H1 (cell line): ENCODE results near the gene AP2A2. TPM values are rescaled to one million over a fixed set of nuclear protein-coding genes. Genes with fewer than 3 reads are reported as not detected.

ENCODE experiments used
- CTCF ChIA-PET: fragments of 300-600 bp; sonication (Branson Sonifier 250); formaldehyde crosslinking; loops from one replicate; lab custom pipeline; 2021; ENCODE audit not compliant: partially characterized antibody; lab: Charles Lee
- POLR2A ChIA-PET: fragments of 300-600 bp; sonication (Branson Sonifier 250); formaldehyde crosslinking; loops from one replicate; lab custom pipeline; 2021; ENCODE audit warnings: inconsistent platforms; ENCODE audit not compliant: partially characterized antibody; lab: Charles Lee
- DNase-seq, 2 experiments: peaks; one replicate each; pipeline versions ENCODE4 v3.0.0 to v3.0.0-alpha.2; 2010 to 2022; ENCODE audit warnings: low spot score in 2 of 2, low read depth in 1 of 2, mixed read lengths in 1 of 2
- FAIRE-seq: peaks from 2 replicates; lab custom pipeline; 2011; peaks lifted over from hg19 to GRCh38; lab: Jason Lieb, UNC
- H2AFZ ChIP-seq: 2 replicates; pipeline ENCODE4 v1.8.1; 2012; ENCODE audit warnings: low read length, inconsistent platforms
- H2AK5ac ChIP-seq: 2 replicates; pipeline ENCODE4 v1.6.1; 2013; ENCODE audit warnings: low read depth, low read length
- H2BK120ac ChIP-seq: replicated peaks from 2 replicates; pipeline ENCODE3; 2013; ENCODE audit warnings: low read depth, low read length, inconsistent platforms
- H2BK12ac ChIP-seq: 2 replicates; pipeline ENCODE4 v1.6.1; 2013; ENCODE audit warnings: low read depth, low read length
- H2BK15ac ChIP-seq: 2 replicates; pipeline ENCODE4 v1.6.1; 2013; ENCODE audit warnings: low read length
- H2BK20ac ChIP-seq: 2 replicates; pipeline ENCODE4 v1.6.1; 2013; ENCODE audit warnings: low read length
- H2BK5ac ChIP-seq: 2 replicates; pipeline ENCODE4 v1.6.1; 2013; ENCODE audit warnings: low read depth, low read length
- H3K14ac ChIP-seq: 2 replicates; pipeline ENCODE4 v1.6.1; 2013; ENCODE audit warnings: inconsistent platforms; ENCODE audit not compliant: insufficient read length
- H3K18ac ChIP-seq: 2 replicates; pipeline ENCODE4 v1.6.1; 2013; ENCODE audit warnings: low read length; ENCODE audit errors: extremely low read depth
- H3K23ac ChIP-seq: 2 replicates; pipeline ENCODE4 v1.6.1; 2013; ENCODE audit warnings: inconsistent platforms; ENCODE audit not compliant: insufficient read length
- H3K23me2 ChIP-seq: 2 replicates; pipeline ENCODE4 v1.6.1; 2013; ENCODE audit warnings: low read depth, low read length
- H3K27ac ChIP-seq: 2 replicates; pipeline ENCODE4 v1.6.1; 2011; ENCODE audit warnings: low read depth, low read length, inconsistent platforms
- H3K27me3 ChIP-seq, 4 experiments: replicated peaks in 1 of 4; 1 replicate in 1 of 4; 2 replicates in 3 of 4; pipeline versions ENCODE4 v1.6.1 to v1.8.1; 2011 to 2013; ENCODE audit warnings: low read length in 3 of 4, mild to moderate bottlenecking in 3 of 4, inconsistent platforms in 2 of 4, mixed read lengths in 2 of 4, moderate library complexity in 1 of 4; ENCODE audit not compliant: control insufficient read depth in 3 of 4, insufficient read depth in 3 of 4; ENCODE audit errors: extremely low read depth in 1 of 4
- H3K36me3 ChIP-seq, 4 experiments: 2 replicates each; pipeline versions ENCODE4 v1.6.1 to v1.8.1; 2011 to 2013; ENCODE audit warnings: mild to moderate bottlenecking in 4 of 4, low read length in 3 of 4, moderate library complexity in 2 of 4, control low read depth in 1 of 4, inconsistent platforms in 1 of 4; ENCODE audit not compliant: insufficient read depth in 4 of 4, control insufficient read depth in 2 of 4
- H3K4ac ChIP-seq: replicated peaks from 2 replicates; pipeline ENCODE3; 2013; ENCODE audit warnings: low read length, low read depth, mixed read lengths, inconsistent platforms; ENCODE audit not compliant: insufficient read length
- H3K4me1 ChIP-seq, 4 experiments: replicated peaks in 1 of 4; 1 replicate in 1 of 4; 2 replicates in 3 of 4; pipeline versions ENCODE4 v1.6.1 to v1.8.1; 2011 to 2013; ENCODE audit warnings: low read length in 3 of 4, inconsistent platforms in 2 of 4, mixed read lengths in 1 of 4; ENCODE audit not compliant: insufficient read depth in 4 of 4, control insufficient read depth in 3 of 4
- H3K4me2 ChIP-seq, 2 experiments: 2 replicates each; pipeline versions ENCODE4 v1.6.1 to v1.8.1; 2011 to 2013; ENCODE audit warnings: low read depth in 2 of 2, low read length in 2 of 2, control low read depth in 1 of 2, inconsistent platforms in 1 of 2, mild to moderate bottlenecking in 1 of 2; ENCODE audit not compliant: insufficient read depth in 1 of 2
- H3K4me3 ChIP-seq, 4 experiments: fragments of 200-600, 300-600 bp in 1 of 4; sonication (generic), shearing (Covaris generic), sonication (Bioruptor Twin) in 1 of 4; 2 replicates each; pipeline versions ENCODE4 v1.5.1 to v1.8.1; 2011 to 2016; ENCODE audit warnings: low read length in 4 of 4, low read depth in 3 of 4, control low read depth in 2 of 4, inconsistent platforms in 2 of 4, mild to moderate bottlenecking in 2 of 4, mixed read lengths in 1 of 4, moderate library complexity in 1 of 4; ENCODE audit not compliant: insufficient read depth in 2 of 4; ENCODE audit errors: extremely low read depth in 1 of 4
- H3K56ac ChIP-seq: replicated peaks from 2 replicates; pipeline ENCODE3; 2013; ENCODE audit warnings: low read depth, mild to moderate bottlenecking, mixed read lengths, low read length, inconsistent platforms; ENCODE audit not compliant: insufficient read length
- H3K79me1 ChIP-seq: 2 replicates; pipeline ENCODE4 v1.6.1; 2013; ENCODE audit warnings: low read depth, low read length, control low read depth
- H3K79me2 ChIP-seq, 2 experiments: 2 replicates each; pipeline versions ENCODE4 v1.6.1 to v1.8.1; 2012 to 2013; ENCODE audit warnings: low read length in 2 of 2, mild to moderate bottlenecking in 2 of 2, inconsistent platforms in 1 of 2; ENCODE audit not compliant: insufficient read depth in 2 of 2, control insufficient read depth in 1 of 2
- H3K9ac ChIP-seq, 4 experiments: replicated peaks in 1 of 4; 1 replicate in 1 of 4; 2 replicates in 3 of 4; pipeline versions ENCODE4 v1.6.1 to v1.8.1; 2011 to 2013; ENCODE audit warnings: low read depth in 3 of 4, low read length in 3 of 4, control low read depth in 2 of 4, mild to moderate bottlenecking in 2 of 4, moderate library complexity in 2 of 4, inconsistent platforms in 1 of 4; ENCODE audit errors: extremely low read depth in 1 of 4
- H3K9me3 ChIP-seq, 2 experiments: 2 replicates each; pipeline versions ENCODE4 v1.6.1 to v1.8.1; 2012 to 2013; ENCODE audit warnings: mild to moderate bottlenecking in 2 of 2, moderate library complexity in 2 of 2, control low read depth in 1 of 2, inconsistent platforms in 1 of 2, low read depth in 1 of 2, low read length in 1 of 2, mixed read lengths in 1 of 2; ENCODE audit not compliant: insufficient read depth in 2 of 2
- H4K20me1 ChIP-seq, 2 experiments: replicated peaks in 1 of 2; 2 replicates each; pipeline versions ENCODE3 to v1.8.1; 2011 to 2013; ENCODE audit warnings: inconsistent platforms in 2 of 2, low read length in 2 of 2, mild to moderate bottlenecking in 1 of 2; ENCODE audit not compliant: insufficient read depth in 2 of 2, control insufficient read depth in 1 of 2
- H4K5ac ChIP-seq: 2 replicates; pipeline ENCODE4 v1.6.1; 2013; ENCODE audit warnings: low read length, low read depth, mixed read lengths, inconsistent platforms; ENCODE audit not compliant: insufficient read length
- H4K8ac ChIP-seq: 2 replicates; pipeline ENCODE4 v1.8.0; 2013; ENCODE audit warnings: mild to moderate bottlenecking, moderate library complexity, low read length, inconsistent platforms; ENCODE audit not compliant: insufficient read depth; ENCODE audit errors: extremely low read depth
- H4K91ac ChIP-seq: replicated peaks from 2 replicates; pipeline ENCODE3; 2013; ENCODE audit warnings: low read length, mixed read lengths, inconsistent platforms; ENCODE audit not compliant: insufficient read length
- GTF2F1 ChIP-seq: IDR thresholded peaks from 2 replicates; pipeline ENCODE4 v1.6.1; 2012; ENCODE audit warnings: low read depth, low read length, improper control_type of control experiment, borderline replicate concordance
- HDAC6 ChIP-seq: IDR thresholded peaks from one replicate; pipeline ENCODE4 v1.7.1; 2012; ENCODE audit warnings: low read depth, mild to moderate bottlenecking, inconsistent platforms, low read length, moderate library complexity
- NRF1 ChIP-seq: IDR thresholded peaks from 2 replicates; pipeline ENCODE4 v1.6.1; 2011; ENCODE audit warnings: mild to moderate bottlenecking, low read depth, low read length, improper control_type of control experiment
- RXRA ChIP-seq: IDR thresholded peaks from 2 replicates; pipeline ENCODE4 v1.6.1; 2011; ENCODE audit warnings: low read depth, mild to moderate bottlenecking, low read length, moderate library complexity; ENCODE audit not compliant: insufficient read depth
- SIRT6 ChIP-seq: IDR thresholded peaks from one replicate; pipeline ENCODE4 v1.7.1; 2012; ENCODE audit warnings: low read length, inconsistent platforms
- TAF1 ChIP-seq: IDR thresholded peaks from 2 replicates; pipeline ENCODE4 v1.6.1; 2011; ENCODE audit warnings: mild to moderate bottlenecking, low read depth, low read length
- TBP ChIP-seq: IDR thresholded peaks from 2 replicates; pipeline ENCODE4 v1.6.1; 2011; ENCODE audit warnings: low read depth, low read length, improper control_type of control experiment
- YY1 ChIP-seq: IDR thresholded peaks from 2 replicates; pipeline ENCODE4 v1.6.1; 2011; ENCODE audit warnings: low read depth, mild to moderate bottlenecking, low read length
- WGBS, 2 experiments: shearing (Covaris generic) in 1 of 2; methylation state at CpG; one replicate each; pipeline versions ENCODE4 v1.1.6 to v1.1.7; 2013 to 2015; ENCODE audit warnings: low lambda C conversion rate in 2 of 2, mixed read lengths in 2 of 2, inconsistent platforms in 1 of 2, low coverage in 1 of 2, missing lambda C conversion rate in 1 of 2; ENCODE audit not compliant: insufficient replicate concordance in 2 of 2, insufficient coverage in 1 of 2, insufficient read length in 1 of 2; ENCODE audit errors: extremely low coverage in 1 of 2, missing lambda C conversion rate in 1 of 2; 5-methylcytosine and 5-hydroxymethylcytosine counted together
- polyA plus RNA-seq, 7 experiments: library from polyadenylated mRNA; depleted of rRNA in 3 of 7; stranded (reverse) in 5 of 7; unstranded in 2 of 7; fragments of >200 nt in 5 of 7; fragments of 200-250 nt in 2 of 7; gene quantifications; 1 replicate in 5 of 7; 2 replicates in 1 of 7; 4 replicates in 1 of 7; pipeline versions ENCODE4 v1.2.1 to v1.2.3, GENCODE V29; 2011 to 2013; ENCODE audit warnings: missing spikeins in 2 of 7, mixed read lengths in 2 of 7
- total RNA-seq: library from RNA; stranded (reverse); fragmentation: NEBNext Ultra II Directional; extraction: Animal tissue kit (Norgen Biotek cat#: 25700); gene quantifications from 2 replicates; pipeline ENCODE4 v1.2.1, GENCODE V29; 2021
- TF ChIP-seq, protein P1 (sequence below): IDR thresholded peaks from 2 replicates; pipeline ENCODE4 v1.6.1; 2012; ENCODE audit warnings: inconsistent platforms
- TF ChIP-seq, protein P2 (sequence below): IDR thresholded peaks from 2 replicates; pipeline ENCODE4 v1.6.1; 2011; ENCODE audit warnings: low read length, improper control_type of control experiment

AP2A2 gene
- total and polyA plus RNA-seq, 2 of the 8 experiments (the other 6 are each of a cell fraction or from before 2014, with no cell fraction given): 50.0 to 65.0 TPM

DNA sequence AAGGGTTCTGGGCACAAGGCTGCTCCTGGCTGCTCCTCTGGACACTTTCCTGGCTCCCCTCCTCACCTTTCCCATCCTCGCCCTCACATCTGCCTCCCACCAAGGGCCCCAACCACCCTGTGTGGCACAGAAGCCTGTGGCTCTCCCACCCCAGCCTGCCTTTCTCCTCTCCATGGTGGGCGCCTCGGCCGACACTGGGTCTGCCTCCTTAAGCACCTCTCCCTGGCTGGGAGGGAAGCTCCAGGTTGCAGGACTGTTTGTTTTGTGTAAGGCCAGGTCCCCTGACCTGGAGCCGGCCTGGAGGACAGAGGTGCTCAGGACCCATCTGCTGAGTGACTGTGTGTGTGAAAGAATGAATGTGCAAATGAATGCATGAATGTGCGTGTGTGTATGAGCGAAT lies 96.7 kb downstream of the AP2A2 start:
- H4K5ac ChIP-seq: no peak overlapping the region
- H3K4ac ChIP-seq: no peak overlapping the region
- H3K79me1 ChIP-seq: no peaks in the 10 kb centered on the region
- no peak overlapping the region for H2AK5ac ChIP-seq
- no peak overlapping the region for H3K4me2 ChIP-seq
- ChIA-PET POLR2A (no interaction called here), CTCF (no interaction called here)
- no peak overlapping the region for H3K9ac ChIP-seq
- H3K23me2 ChIP-seq: peaks cover 5% of the 10 kb centered on the region
- H3K9me3 ChIP-seq: peaks cover 0 to 4% of the 10 kb centered on the region in 2 experiments; a peak in 2 of 4 replicates
- H3K27ac ChIP-seq: no peak overlapping the region
- H4K20me1 ChIP-seq: peaks cover 0 to 11% of the 10 kb centered on the region in 2 experiments
- H4K91ac ChIP-seq: peak overlapping the region; percentile 30
- no peaks in the 10 kb centered on the region for H3K79me2 ChIP-seq
- H2BK12ac ChIP-seq: no peak overlapping the region
- H3K4me3 ChIP-seq: no peak overlapping the region
- no peak for TF ChIP-seq RXRA
- no peak for TF ChIP-seq TBP
- no peak for TF ChIP-seq NRF1
- TF ChIP-seq YY1: no peak
- TF ChIP-seq GTF2F1: no peak
- TF ChIP-seq TAF1: no peak
- TF ChIP-seq, protein P1, sequence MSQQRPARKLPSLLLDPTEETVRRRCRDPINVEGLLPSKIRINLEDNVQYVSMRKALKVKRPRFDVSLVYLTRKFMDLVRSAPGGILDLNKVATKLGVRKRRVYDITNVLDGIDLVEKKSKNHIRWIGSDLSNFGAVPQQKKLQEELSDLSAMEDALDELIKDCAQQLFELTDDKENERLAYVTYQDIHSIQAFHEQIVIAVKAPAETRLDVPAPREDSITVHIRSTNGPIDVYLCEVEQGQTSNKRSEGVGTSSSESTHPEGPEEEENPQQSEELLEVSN: no peak
- no peak for TF ChIP-seq HDAC6
- TF ChIP-seq, protein P2, sequence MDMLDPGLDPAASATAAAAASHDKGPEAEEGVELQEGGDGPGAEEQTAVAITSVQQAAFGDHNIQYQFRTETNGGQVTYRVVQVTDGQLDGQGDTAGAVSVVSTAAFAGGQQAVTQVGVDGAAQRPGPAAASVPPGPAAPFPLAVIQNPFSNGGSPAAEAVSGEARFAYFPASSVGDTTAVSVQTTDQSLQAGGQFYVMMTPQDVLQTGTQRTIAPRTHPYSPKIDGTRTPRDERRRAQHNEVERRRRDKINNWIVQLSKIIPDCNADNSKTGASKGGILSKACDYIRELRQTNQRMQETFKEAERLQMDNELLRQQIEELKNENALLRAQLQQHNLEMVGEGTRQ: no peak
- TF ChIP-seq SIRT6: no peak
- H3K23ac ChIP-seq: no peak overlapping the region
- no peak overlapping the region for H3K18ac ChIP-seq
- FAIRE-seq (no peak), DNase-seq (no peak)
- H2BK120ac ChIP-seq: no peak overlapping the region
- H3K14ac ChIP-seq: no peak overlapping the region
- WGBS, 2 experiments: 89% methylated on average over 7 of the region's 7 CpGs; no CpG with 5 or more reads in 1 of the 2 experiments
- H3K56ac ChIP-seq: no peak overlapping the region
- no peak overlapping the region for H2BK15ac ChIP-seq
- H2BK20ac ChIP-seq: no peak overlapping the region
- no peak overlapping the region for H2AFZ ChIP-seq
- no peaks in the 10 kb centered on the region; a peak in 1 of 8 replicates for H3K36me3 ChIP-seq
- H3K27me3 ChIP-seq: no peaks in the 10 kb centered on the region
- H3K4me1 ChIP-seq: peaks cover 0 to 2% (median 0%) of the 10 kb centered on the region in 4 experiments; a peak in 1 of 7 replicates
- no peak overlapping the region for H2BK5ac ChIP-seq
- no peak overlapping the region for H4K8ac ChIP-seq
